Kidney glomerular epithelial cell (primary cell): Measurements from ENCODE around the gene BORCS8.
"Not testable (repeated sequence)": the region's sequence is repeated elsewhere in the genome, so short reads cannot be mapped to it uniquely, and the experiment has no call there.

Experiments
- DNase-seq: peaks from one replicate; lab custom pipeline; 2025; lab: John Stamatoyannopoulos, UW

Gene BORCS8

DNA sequence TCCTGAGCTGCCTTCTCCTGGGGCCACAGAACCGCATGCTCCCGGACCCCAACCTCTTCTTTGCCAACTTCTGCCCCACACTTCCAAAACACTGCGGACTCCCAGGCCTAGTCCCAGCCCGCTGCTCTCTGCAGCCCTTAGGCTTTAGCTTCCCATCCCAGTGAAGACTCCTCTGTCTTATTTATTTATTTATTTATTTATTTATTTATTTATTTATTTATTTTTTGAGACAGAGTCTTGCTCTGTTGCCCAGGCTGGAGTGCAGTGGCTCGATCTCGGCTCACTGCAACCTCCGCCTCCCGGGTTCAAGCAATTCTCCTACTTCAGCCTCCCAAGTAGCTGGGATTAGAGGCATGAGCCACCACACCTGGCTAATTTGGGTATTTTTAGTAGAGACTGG lies 43.4 kb downstream of the BORCS8 start:
- not testable (repeated sequence) for DNase-seq

DNA sequence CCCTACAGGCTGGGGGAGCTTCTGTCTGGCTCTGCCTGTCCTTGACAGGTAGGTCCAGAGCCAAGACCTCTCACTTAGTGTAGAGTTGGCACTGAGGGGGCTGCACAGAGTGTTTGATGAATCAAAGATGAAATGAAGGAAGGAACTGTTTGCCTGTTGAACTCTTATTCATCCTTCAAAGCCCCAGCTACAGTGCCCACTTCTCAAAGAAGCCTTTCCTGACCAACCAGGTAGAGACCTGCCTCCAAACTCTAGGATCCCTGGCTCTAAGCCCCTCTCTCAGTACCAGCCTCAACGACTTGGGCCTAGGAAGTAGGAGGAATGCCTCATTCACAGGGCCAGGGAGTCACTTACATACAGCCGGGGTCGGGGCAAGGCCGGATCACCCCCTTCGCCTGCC lies 44.6 kb downstream of the BORCS8 start:
- no peak for DNase-seq

DNA sequence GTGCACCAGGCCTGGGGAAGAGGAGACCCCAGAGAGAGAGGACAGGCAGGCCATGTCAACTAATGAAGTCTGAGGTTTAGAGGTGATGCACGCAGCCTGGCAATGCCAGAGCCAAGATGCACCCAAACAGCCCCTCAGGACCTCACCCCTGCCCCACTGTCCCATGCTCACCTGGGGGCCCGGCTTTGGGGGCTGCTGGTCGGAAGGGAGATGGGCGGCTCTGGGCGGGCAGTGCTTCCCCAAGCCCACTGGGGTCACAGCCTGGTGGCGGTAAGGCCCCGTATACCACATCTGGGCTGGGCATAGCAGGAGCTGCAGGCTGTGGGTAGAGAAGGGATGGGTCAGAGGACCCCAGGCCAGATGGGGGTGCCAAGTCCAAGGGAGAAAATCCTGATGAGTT lies 45.1 kb downstream of the BORCS8 start:
- no peak for DNase-seq

DNA sequence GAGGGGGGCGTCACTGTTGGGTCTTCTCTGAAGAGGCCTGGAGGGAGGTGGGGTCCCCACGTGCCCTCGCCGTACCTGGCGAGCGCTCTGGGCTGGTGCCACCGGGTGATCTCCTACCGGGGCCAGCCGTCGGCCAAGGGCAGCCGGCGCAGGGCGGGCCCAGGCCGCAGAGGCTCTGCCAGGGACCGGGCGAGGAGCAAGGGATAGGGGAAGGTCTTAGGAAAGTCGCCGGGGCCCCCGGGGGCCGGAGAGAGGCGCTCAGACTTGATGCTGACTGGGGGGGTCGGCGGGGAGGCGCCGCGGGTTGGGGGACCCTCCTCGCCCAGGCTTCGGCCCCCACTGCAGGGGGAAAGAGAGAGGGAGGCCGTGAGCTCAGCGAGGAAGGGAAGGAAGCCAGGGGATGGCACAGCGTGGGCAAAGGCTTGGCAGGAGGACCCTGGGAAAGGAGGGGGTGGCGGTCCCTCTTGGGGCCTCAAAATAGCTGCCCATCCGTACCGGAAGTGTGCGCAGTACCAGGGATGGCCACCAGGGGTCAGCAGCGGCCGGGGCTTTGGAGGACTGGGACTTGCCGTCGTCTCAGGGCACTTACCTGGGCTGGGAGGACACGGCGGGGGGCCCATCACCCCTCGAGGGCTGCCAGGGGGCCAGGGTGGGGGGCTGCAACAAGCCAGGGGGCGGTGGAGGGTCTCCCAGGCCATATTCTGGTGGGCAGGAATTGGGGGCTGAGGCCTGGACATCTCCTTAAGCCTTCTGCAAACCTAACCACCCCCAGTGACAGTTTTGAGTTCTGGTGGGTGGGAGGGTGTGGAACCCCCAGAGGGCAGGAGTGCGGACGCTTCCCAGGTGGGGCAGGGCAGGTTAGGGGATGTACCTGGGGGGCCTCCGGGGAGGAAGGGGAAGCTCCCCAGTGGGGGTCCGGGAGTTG lies 46.0 kb downstream of the BORCS8 start:
- no peak for DNase-seq

DNA sequence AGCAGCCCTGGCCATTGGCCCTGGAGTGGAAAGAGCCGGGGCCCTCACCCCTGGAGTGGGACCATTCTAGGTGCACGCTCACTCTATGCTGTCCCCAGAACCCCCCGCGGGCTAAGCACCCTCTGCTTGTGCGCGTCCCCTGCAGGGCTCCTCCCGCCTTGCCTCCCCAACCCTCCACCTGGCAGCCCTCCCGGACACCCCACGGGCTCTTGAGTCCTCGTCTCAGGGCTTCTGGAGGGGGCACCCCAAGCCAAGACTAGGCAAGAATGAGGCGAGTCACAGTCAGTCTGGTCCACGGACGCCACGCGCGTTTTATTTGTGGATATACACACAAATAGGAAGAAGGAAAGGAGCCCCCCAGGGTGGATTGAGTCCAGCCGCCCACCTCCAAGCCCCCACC lies 46.7 kb downstream of the BORCS8 start:
- no peak for DNase-seq

DNA sequence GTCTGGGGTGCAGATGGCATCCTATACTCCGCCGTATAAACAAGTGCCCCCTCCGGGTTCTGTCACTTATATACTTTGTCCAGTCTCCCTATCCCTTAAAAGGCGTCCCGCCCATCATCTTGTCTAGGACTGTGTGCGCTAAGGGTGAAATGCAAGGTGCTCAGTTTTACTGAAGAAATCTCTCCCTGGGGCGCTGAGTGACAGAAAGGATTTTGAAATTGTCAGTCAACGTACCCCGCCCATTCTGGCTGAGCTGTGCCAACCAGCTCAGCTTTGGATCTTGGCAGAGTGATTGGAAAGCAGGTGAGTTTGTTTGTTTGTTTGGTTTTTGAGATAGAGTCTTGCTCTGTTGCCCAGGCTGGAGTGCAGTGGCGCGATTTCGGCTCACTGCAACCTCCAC lies 49.6 kb downstream of the BORCS8 start:
- no peak for DNase-seq

DNA sequence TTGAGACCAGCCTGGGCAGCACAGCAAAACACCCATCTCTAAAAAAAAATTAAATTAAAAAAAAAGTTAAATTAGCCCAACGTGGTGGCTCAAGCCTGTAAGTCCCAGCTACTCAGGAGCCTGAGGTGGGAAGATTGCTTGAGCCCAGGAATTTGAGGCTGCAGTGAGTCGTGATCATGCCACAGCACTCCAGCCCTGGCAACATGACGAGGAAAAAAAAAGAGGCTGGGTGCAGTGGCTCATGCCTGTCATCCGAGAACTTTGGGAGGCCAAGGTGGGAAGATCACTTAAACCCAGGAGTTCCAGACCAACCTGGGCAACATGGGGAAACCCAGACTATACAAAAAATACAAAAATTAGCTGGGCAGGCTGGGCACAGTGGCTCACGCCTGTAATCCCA lies 51.5 kb downstream of the BORCS8 start:
- no peak for DNase-seq

DNA sequence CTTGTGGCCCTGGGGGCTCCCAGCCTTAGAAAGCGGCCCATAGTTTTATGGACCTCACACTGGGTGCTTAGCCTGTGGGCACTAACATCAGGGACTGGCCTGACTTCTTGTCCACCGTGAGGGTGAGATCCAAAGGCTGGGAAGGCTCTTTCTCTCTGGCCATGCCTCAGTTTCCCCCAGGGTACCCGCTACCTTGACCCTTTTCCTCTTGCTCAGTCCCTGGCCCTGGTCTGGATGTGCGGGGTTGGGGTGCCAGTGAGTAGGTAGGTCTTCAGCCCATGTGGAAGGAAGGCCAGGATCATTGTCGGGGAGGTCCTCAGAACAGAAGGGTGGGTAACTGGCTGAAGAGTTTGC lies 52.1 kb downstream of the BORCS8 start:
- no peak for DNase-seq

DNA sequence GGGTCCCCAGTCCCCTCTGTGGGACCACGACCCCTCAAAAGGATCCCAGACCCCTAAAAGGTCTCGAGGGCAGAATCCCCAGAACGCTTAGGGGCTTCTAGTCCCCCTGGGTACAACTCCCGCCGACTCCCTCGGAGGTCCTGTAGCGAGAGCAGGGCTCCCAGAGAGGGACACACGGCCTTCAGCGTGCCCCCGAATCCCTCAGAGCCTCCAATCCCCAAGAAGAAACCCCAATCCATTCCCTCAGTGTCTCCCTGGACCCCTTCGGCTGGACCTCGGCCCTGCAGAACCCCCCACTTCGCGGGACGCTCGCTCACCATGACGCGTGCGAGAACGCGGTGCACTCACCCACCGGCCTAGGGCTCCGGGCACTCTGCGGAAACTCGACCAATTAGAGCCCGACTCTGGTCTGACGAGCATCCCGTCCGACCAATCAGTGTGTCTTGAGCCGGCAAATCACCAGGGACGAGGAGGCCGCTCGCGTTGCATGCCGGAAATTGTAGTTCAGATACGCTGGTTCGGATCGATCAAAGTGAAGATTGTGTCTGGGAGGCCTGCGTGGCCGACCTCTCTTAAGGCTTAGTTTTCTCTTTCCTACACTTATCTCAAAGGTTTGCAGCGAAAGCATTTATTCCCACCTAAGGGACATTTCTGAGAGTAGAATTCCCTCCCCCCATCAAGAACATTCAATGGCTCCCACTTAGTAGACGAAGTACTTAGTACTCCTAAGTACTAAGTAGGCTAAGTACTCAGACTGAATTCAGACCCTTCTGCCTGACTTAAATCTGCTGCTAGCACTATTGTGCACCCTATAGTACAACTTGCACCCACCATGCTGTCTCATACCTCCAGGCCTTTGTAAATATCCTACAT lies 53.6 kb downstream of the BORCS8 start, which contains the start of gene TMEM161A:
TMEM161A (minus strand) TSS at position 370 of the 873 bp plus-strand sequence; CDS start at position 320, 50 bp downstream.
- peak; percentile 90 for DNase-seq

DNA sequence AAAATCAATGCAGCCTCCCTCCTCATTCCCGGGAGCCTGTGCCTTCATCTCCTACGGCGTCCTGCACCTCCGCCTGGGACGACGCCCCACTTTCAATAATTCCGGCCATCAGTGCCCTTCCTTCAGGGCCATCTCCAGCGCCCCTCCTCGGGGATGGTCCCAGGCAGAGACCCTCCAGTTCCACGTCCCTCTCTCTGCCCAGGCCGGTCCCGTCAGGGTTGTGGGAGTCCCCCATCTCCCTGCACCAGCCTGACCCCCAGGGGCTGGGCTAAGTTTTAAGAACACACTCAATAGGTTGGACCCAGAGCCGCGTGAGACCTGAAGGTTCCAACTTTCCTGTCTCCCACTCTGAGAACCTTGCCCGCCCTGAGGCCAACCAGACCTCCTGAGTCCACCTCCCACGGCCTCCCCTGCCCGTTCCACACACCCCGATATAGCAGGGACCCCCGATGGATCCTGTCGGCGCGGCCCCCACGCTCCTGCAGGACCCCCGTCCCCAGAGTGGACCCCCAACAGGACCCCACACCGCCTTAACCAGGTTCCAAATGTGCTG lies 54.3 kb downstream of the BORCS8 start:
- no peak for DNase-seq

DNA sequence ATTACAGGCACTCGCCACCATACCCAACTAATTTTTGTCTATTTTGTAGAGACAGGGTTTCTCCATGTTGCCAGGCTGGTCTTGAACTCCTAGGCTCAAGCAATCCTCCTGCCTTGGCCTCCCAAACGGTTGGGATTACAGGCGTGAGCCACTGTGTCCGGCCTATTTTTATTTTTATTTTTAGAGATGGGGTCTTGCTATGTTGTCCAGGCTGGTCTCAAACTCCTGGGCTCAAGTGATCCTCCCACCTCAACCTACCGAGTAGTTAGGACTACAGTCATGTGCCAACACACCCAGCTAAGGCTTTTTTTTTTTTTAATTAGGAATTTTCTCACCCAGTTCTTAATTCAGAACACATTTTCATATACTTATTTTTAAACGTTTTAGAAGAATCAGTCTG lies 56.2 kb downstream of the BORCS8 start:
- DNase-seq, result not testable (repeated sequence)

DNA sequence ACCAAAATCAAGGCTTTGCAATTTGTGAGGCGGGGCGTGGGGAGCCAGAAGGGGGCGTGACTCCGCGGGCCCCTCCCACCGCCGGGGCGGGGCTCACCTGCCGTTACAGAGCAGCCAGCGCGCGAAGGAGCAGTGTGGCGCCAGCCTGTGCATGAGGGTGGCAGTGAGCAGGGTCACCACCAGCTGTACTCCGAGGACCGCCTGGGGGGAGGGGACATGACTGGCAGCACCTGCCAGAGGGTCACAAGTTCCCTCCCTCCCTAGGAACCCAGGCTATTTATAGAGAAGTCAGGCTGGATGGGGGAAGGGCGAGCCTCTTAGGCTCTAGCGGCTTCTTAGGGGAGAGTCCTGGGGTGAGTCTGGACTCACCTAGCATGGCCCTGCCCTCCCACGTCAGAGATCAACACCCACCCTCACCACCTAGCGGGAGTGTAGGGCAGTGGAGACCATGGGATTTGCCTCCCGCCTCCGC lies 57.2 kb downstream of the BORCS8 start:
- no peak for DNase-seq

DNA sequence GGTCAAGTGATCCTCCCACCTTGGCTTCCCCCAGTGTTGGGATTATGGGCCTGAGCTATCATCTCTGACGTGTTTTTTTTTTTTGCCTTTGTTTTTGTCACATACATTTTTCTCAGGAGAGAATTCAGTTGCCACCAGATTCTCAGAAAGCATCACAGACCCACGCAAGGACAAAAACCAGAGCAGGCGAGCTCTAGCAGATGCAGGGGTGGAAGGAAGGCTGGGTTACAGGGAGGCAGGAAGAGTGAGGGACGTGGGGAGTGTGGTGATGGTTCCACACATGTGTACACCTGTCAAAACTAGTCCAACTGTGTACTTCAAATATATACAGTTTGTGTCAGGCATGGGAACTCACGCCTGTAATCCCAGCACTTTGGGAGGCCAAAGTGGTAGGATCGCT lies 58.0 kb downstream of the BORCS8 start:
- DNase-seq, result no peak

DNA sequence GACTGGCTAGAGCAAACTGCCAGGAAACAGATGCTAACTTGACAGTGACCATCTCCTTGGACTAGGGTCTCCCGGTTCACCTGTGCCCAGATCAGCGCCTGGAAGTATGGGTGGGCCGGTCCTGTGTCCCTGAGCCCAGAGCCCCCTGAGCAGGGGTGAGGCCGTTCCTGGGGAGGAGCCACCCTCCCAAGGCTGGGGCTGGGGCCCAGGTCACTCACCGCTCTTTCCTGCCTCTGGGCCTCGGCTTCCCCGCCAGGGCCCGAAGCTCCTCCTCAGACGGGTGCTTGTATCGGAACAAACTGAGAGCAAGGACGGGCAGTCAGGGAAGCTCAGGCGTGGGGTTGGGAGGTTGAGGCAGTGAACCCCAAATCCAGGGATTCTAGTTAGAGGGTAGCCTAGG lies 59.0 kb downstream of the BORCS8 start:
- DNase-seq, result no peak

DNA sequence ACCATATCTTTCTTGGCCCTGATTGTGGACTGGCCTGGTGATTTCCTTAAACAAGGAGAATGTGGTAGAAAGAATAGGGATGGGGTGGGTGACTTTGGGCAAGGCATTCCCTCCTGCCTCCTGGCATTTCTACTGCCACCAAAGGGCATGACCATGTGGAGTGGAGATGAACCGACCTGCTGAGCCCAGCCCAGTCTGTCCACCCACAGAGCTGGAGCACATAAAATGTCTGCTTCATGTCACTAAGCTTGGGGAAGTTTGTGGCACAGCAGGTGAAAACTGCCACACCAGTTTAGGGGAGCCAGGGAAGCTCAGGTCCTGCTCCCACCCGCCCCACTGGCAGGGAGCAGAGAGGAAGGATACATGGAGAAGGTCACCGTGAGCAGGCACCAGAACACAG lies 60.0 kb downstream of the BORCS8 start:
- no peak for DNase-seq
